Measurements from ENCODE around the gene GFRA1. TPM values are rescaled to one million over a fixed set of nuclear protein-coding genes. Genes with fewer than 3 reads are reported as not detected.
"Not testable (repeated sequence)": the region's sequence is repeated elsewhere in the genome, so short reads cannot be mapped to it uniquely, and the experiment has no call there.

Gene GFRA1
- total RNA-seq, 1 donor from 2014 or later = 5.9 TPM

- intact Hi-C loops (cut with DNase I) = no loop called here
- DNase-seq = no peak
- ATAC-seq (ENCODE audit: poor library complexity) = no peak
Observed at GRCh38 chr10:116067825-116068224, 205.2 kb downstream of the GFRA1 start.

- intact Hi-C loops (cut with DNase I) = no loop called here
- DNase-seq (no peak), ATAC-seq (ENCODE audit: poor library complexity) (no peak)
Observed at GRCh38 chr10:116063107-116063506, 209.9 kb downstream of the GFRA1 start.

DNA sequence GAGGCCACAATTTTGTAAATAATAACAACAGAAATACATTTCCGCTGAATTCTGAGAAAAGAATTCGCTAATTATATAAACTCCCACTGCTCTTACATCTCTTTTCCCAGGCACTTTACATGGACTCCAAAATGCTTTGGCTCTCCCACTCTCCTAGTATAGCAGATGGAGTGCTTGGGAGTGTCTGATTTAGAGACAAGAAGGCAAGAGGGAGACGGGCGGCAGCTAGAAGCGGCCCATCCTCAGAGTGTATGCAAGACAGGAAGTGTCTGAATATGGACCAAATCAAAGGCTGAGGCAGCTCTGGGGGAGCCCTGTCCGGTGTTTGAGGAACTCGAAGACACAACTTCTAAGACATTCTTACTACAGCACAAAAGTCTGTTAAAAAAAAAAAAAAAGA lies 212.1 kb downstream of the GFRA1 start:
- ATAC-seq (ENCODE audit: poor library complexity) (no peak), DNase-seq (no peak)
- intact Hi-C loops (cut with DNase I) = no loop called here

DNA sequence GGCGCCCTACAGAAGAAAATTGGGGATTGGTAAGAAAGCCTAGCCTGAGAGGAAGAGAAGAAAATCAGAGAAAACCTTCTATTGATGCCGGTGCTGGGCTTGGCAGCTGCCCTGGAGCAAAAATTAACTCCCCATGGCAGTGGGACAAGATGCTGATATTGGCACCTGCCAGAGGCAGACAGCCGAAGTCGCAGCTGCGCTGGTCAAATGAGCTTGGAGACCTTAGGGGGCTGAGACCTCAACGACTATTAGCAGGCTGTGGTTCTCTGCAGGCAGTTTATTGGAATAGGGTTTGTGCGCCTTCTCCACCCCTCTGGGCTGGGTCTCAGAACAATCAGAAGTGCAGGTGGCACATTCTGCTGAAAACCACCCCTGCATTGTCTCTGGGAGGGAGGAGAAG lies 213.7 kb downstream of the GFRA1 start:
- no peak for ATAC-seq (ENCODE audit: poor library complexity)
- DNase-seq = no peak
- intact Hi-C loops (cut with DNase I) = no loop called here

- ATAC-seq (ENCODE audit: poor library complexity) (peak; percentile 75), DNase-seq (no peak)
- intact Hi-C loops (cut with DNase I) = no loop called here
Observed at GRCh38 chr10:116056445-116057293, 216.3 kb downstream of the GFRA1 start.

GRCh38 chr10:116055917-116056252 lies 217.1 kb downstream of the GFRA1 start:
- DNase-seq (no peak), ATAC-seq (ENCODE audit: poor library complexity) (no peak)
- intact Hi-C loops (cut with DNase I) = no loop called here

DNA sequence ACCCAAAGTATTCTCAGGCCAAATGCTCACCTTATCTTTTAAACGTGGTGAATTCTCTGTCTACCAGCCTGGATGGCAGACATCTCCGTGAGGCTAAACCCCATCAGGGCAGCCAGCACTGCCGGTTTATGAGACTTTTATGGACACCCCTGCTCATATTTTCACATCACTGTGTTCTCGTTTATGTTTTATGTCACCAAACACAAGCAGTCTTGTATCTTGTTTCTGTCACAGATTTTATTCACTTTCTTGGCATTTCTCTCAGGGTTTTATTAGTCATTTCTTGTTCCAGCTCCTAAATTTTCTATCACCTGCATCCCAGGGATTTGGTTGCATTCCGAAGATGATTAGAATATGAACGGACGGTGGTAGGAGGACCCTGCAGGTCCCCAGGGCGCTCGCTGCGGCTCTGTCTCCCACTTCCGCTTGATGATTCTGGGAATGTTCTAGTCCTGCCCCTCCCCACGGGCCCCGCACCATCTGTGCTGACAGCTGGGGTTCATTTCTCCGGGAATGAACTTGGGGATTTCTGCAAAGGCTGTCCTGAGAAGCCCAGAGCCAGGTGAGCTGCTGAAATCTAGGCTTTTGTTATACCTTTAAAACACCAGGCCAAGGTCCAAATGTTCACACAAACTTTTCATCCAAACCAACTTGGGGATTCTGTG lies 217.6 kb downstream of the GFRA1 start:
- DNase-seq = no peak
- intact Hi-C loops (cut with DNase I) = no loop called here
- peak; percentile 51 for ATAC-seq (ENCODE audit: poor library complexity)

DNA sequence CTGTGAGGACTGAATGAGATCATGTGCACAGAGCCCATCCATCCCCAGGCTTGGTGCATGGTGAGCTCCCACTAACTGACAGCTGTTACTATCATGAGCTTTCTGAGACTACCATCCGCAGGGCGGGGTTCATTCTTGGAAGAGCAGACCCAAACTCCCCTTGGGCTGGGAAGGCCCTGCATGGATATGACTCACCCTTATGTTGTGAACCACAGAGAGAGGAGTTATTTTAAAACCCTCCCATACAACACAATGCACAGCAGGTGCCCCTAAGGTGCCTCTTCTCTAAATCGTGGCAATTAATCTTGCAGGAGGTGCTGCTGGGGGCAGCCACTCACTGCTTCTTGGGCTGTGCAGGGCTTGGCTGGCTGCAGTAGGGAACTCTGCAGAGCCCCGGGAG lies 219.1 kb downstream of the GFRA1 start:
- no peak for ATAC-seq (ENCODE audit: poor library complexity)
- intact Hi-C loops (cut with DNase I) = no loop called here
- no peak for DNase-seq

GRCh38 chr10:116053009-116053730 lies 219.8 kb downstream of the GFRA1 start:
- ATAC-seq (ENCODE audit: poor library complexity); intact Hi-C loops (cut with DNase I): not testable (repeated sequence)

DNA sequence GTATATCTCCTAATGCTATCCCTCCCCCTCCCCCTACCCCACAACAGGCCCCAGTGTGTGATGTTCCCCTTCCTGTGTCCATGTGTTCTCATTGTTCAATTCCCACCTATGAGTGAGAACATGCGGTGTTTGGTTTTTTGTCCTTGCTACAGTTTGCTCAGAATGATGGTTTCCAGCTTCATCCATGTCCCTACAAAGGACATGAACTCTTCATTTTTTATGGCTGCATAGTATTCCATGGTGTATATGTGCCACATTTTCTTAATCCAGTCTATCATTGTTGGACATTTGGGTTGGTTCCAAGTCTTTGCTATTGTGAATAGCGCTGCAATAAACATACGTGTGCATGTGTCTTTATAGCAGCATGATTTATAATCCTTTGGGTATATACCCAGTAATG lies 220.5 kb downstream of the GFRA1 start:
- ATAC-seq (ENCODE audit: poor library complexity); intact Hi-C loops (cut with DNase I); DNase-seq: not testable (repeated sequence)

More at GRCh38 chr10:116053009-116053730, 219.8 kb downstream of the GFRA1 start:
- not testable (repeated sequence) for DNase-seq

DNA sequence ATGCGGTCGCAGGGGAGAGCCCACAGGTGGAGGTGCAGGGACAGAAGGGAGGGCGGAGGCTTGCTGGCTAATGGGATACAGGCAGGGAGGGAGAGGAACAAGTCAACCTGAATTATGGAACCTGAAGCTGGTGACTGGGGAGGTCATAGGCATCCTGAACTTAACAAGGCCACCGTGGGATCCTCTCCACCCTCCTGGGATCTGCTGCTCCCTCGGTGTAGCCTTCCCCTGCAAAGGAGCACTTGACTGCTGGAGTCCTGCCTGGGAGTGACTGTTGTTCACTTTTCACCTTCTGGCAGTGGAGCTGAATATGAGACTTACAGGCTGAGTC lies 223.1 kb downstream of the GFRA1 start:
- intact Hi-C loops (cut with DNase I) = no loop called here
- DNase-seq (no peak), ATAC-seq (ENCODE audit: poor library complexity) (no peak)

DNA sequence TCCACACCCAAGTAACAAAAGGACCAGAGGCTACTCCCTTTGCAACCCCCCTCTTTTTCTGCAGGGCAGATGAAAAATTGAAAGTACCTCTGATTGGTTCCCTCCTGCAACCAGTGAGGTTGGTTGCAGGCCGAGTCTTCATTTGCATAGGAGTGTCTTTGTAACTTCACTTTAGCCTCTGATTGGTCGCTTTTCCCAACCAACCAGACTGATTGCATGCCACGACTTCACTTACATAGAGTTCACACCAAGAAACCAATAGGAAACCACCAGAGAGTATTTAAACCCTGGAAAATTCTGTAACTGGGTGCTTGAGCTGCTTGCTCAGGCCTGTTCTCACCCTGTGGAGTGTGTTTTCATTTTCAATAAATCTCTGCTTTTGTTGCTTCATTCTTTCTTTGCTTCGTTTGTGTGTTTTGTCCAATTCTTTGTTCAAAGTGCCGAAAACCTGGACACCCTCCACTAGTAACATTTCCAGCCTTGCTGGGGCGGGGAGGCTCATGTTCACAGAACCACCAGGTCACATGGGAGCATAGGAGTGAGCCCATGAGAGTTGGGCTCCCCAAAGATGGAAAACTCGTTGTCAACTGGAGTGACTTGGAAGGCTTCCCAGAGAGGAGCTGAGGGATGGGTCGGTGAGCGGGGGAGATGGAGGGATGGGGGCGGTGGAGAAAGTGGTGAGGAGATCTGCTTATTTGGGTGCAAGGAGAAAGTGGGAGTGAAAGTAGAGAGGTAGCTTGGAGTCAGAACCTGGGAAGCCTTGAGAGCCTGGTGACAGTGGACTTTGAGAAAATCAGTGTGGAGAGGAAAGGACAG lies 223.6 kb downstream of the GFRA1 start:
- intact Hi-C loops (cut with DNase I) = no loop called here
- DNase-seq (no peak), ATAC-seq (ENCODE audit: poor library complexity) (no peak)

DNA sequence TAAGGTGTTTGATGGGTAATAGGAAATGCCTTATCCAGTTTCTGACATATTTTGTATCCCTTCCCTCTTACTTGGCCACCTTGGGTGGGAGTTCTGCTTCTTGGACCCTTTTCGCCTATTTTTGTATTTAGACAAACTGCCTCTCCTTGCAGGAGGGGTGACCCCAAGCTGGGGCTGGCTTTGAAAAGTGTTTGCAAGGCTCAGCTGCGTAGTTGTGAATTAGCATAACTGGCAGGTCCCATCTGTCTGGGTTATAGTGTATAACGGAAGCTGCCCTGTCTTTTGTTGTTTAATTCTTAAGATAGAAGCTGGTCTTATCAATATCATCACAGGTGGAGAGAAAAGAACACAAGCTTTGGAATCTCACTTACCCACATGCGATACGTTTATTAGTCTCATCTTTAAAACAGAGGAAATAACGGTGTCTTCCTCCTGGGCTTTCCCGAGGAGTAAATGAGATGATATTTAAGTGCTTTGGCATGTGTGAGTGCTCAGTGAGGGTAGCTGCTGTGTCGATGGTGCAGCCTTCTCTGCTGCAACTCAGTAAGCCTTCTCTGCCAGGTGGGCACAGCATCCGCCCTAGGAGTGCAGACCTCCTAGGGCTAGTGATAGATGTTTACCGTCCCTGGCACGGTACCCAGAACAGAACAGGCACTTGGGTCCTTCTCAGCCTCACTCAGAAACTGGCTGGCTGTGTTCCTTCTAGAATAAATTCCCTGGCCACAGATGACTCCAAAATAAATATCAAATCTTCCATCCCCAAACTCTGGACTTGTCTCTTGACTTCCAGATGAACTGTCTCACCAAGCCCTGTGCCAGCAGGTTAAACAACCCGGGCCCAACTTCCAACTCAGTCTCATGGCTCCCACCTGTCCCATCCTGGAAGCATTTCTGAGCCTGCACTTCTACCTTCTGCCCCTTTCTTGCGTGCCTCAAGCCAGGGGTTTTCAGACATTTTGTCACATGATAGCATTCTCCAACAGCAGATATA lies 227.3 kb downstream of the GFRA1 start:
- ATAC-seq (ENCODE audit: poor library complexity) = peak; percentile 19

GRCh38 chr10:116044801-116045248 lies 228.2 kb downstream of the GFRA1 start:
- intact Hi-C loops (cut with DNase I) = no loop called here
- DNase-seq = peak; percentile 63
- peak; percentile 94 for ATAC-seq (ENCODE audit: poor library complexity)

More for the DNA sequence above, 227.3 kb downstream of the GFRA1 start:
- intact Hi-C loops (cut with DNase I) = no loop called here
- DNase-seq = no peak

GRCh38 chr10:116043861-116044260 lies 229.1 kb downstream of the GFRA1 start:
- DNase-seq = no peak
- intact Hi-C loops (cut with DNase I) = no loop called here
- ATAC-seq (ENCODE audit: poor library complexity) = no peak

GRCh38 chr10:116043304-116043703 lies 229.7 kb downstream of the GFRA1 start:
- intact Hi-C loops (cut with DNase I) = no loop called here
- no peak for ATAC-seq (ENCODE audit: poor library complexity)
- DNase-seq = no peak

- DNase-seq = no peak
Observed at GRCh38 chr10:116041948-116042347, 231.1 kb downstream of the GFRA1 start.

GRCh38 chr10:116039612-116040011 lies 233.4 kb downstream of the GFRA1 start:
- intact Hi-C loops (cut with DNase I) = no loop called here
- DNase-seq = no peak
- ATAC-seq (ENCODE audit: poor library complexity) = no peak

More at GRCh38 chr10:116041948-116042347, 231.1 kb downstream of the GFRA1 start:
- intact Hi-C loops (cut with DNase I) = no loop called here
- no peak for ATAC-seq (ENCODE audit: poor library complexity)

Data from Right ventricle myocardium superior (tissue), 1 donor.